ENCODE measurements around the gene ALG12.

Gene ALG12

DNA sequence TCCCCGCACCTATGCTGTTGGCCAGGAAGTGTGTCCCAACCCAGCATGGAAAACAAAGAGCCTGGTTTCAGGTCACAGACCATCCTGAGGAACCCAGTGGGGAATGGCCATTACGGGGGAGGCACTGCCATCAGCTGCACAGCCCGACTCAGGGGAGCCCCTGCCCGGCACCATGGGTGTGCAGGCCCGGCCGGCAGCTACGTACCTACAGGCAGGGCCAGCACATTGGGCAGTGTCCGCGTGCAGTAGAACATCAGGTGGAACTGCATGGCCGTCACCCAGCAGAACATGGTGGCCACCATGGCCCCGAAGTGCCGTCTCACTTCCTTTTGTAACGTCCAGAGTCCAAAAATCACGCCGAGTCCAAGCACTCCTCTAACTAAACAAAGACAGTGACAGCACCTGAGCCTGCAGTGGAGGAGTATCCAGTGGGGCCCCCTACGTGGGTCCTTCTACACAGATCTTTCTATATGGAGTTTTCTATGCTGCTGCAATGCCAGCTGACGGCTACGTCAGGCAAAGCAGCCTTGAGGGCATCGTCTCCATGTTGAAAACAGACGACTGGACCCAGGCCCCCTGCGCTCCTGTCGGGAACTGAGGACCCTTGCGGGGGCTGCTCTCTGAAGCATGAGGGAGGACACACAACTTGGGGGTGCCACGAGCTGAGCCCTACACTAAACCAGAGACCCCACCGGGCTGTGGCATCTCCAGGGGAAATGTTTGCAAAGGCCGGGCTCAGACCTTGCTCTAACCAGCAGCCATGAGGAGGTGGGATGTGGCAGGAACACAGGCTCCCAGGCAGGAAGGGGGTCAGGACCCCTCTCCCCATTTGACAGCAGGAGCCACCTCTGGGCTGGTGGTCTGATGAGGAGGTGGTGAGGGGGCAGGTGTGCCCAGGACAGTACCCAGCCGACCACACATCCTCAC is 7.7 kb downstream of the ALG12 start:
- DNase-seq, result no peak

DNA sequence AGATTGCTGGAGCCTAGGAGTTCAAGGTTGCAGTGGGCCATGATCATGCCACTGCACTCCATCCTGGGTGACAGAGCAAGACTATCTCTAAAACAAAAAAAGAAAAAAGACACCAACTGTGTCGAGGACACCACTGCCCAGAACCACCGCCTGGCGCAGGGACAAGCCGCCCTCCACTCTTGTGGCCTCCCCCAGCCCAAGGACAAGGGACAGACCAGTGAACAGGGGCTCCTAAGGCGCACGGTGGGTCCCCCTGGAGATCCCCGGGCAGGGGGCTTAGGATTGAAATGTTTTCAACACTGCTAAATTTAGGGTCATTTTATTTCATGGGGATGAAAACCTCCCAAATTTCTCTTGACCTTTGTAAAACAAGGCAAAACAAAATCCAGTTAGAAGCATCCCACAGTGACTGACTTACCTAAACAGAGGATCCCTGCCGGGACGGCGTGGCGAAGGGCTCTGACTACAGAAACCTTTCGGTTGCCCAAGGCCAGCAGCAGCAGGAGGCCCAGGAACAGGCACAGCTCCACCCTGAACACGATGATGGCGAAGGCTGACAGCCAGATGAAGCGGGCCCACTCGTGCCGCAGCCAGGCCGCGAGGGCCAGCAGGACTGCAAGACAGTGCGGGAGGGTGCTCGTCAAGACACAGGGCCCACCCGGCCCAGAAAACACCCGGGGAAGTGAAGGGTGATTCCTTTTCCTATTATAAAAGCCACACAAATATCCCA is 8.6 kb downstream of the ALG12 start:
- DNase-seq, result no peak

DNA sequence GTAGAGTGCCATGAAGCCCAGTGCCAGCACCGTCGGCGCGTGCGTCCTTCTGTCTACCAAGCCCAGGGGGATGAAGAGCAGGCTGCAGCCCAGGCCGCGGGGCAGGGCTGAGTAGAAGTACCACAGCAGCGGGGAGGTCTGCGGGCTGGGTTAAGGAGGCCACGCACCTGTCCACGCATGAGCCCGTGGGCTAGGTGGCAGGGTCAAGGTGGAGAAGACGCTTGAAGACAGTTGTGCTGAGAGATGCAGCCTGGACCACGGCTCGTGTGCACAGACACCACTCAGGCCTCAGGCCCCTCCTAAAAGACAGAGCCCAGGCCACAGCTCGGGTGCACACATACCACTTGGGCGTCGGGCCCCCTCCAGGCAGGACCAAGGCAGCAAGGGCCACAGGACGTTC is 10.4 kb downstream of the ALG12 start:
- no peak for DNase-seq

DNA sequence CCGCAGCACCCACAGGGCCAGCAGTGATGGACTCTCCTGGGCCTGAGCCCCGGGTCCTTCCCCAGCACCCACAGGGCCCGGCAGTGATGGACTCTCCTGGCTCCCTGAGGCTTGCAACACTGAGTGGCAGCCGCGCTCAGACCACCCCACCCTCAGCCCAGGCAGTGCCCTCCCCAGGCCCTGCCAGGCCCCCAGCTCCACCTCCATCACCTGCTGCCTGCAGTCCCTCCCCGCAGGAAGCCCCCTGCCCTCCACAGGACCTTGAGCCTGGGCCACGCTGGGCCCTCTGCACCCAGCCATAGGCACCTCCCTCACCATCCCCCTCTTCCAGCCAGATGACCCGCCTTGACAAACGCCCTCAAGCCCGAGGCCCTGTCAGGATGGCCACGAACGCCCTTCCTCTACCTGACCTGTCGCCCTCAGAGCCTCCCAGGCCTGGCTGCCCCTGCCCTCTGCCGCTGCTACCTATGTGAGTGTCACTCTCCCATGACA is 11.4 kb downstream of the ALG12 start:
- no peak for DNase-seq

DNA sequence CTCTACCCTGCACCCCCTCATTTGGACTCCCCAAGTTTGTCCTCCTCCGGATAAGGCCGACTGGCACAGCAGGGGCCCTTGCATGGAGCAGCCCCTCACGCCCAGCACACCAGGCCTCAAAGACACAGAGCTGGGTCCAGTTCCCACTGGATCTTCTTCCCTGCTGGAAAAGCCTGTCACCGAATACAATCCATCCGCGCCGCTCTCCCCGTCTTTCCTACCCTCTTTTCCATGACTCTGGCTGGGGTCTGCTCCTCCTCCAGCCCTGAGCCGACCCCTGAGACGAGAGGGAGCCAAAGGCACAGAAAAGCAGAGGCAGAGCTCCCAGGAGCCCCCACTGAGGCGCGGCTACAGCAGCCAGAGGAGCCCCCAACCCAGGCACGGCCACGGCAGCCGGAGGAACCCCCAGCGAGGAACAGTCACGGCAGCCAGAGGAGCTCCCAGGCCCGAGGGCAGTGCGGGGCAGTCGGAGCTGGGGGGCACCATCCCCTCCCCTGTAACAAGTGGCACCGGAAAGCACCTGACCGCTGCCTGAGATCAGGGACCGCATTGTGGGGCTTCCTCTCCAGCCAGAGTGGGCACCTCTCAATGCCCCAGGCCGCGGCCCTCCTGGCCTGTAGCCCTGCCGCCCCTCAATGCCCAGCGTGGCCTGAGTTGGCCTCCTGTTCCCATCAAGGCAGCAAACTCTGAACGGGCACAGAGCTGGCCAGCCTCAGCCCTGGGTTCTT is 12.0 kb downstream of the ALG12 start:
- no peak for DNase-seq

DNA sequence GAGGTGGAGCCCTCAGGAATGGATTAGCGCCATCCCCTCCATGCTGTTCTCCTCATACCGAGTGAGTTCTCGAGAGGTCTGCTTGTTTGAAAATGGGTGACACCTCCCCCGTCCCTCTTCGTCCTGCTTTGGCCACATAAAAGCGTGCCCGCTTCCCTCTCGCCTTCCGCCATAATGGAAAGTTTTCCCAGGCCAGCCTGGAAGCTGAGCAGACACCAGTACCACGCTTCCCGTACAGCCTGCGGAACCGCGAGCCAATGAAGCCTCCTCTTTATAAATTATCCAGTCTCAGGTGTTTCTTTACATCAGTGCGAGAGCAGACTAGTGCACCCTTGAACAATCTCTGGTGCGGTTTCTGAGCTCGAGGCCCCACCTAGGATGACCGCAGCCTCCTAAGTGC is 12.8 kb downstream of the ALG12 start:
- no peak for DNase-seq

DNA sequence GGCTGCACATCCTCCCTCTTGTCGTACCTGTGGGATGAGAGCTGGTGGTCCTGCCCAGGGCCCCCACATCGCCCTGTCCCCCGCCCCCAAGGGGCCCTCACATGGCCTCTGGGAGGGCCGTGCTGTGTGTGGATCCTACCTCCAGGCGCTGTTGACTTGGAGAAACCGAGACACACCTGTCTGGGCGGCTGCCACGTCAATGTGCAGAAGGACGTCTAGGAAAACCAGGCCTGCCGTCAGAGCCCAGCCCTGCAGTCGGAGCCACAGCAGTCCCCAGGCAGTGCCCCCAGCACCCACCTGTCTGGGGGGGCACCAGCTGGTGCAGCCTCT is 14.2 kb downstream of the ALG12 start:
- no peak for DNase-seq

DNA sequence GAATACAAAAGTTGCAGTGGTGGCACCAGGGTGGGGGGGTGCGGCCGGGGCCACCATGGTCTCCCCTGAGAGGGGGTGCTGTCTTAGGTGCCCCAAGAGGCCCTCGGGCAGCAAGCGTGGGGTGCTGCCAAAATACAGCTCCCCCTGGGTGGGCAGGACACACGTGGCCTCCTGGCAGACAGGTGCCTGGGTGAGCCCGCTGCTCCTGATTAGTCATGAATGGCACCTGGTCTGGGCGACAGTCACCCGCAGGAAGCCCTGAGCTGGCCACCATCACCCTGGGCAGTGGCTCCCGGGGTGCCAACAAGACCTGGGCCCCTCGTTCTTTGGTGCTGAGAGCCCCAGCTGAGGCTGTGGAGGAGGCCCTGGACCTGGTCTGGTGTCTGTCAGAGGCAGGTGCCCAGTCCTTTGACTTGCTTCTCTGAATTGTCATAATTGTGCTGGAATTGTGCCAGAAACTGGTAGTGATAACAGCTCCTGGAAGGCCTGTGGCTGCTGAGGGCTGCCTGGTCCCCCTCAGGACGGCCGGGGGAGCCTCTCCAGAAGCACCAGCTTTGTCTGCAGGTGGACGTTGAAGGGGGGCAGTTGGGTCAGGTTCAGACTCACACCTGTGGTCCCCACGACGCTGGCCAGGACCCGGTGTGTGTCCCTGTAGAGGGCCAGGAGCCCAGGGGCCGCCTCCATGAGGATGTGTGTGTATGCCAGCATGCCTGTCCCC is 14.8 kb downstream of the ALG12 start:
- DNase-seq, result peak; percentile 74

DNA sequence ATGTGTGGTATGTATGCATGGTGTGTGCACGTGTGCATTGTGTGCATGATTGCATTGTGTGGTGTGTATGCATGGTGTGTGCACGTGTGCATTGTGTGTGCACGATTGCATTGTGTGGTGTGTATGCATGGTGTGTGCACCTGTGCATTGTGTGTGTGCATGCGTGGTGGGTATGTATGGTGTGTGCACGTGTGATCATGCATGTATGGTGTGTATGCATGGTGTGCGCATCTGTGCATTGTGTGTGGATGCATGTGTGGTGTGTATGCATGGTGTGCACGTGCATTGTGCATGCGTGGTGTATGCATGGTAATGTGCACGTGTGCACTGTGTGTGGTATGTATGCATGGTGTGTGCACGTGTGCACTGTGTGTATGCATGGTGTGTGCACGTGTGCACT is 16.8 kb downstream of the ALG12 start:
- DNase-seq, result no peak

DNA sequence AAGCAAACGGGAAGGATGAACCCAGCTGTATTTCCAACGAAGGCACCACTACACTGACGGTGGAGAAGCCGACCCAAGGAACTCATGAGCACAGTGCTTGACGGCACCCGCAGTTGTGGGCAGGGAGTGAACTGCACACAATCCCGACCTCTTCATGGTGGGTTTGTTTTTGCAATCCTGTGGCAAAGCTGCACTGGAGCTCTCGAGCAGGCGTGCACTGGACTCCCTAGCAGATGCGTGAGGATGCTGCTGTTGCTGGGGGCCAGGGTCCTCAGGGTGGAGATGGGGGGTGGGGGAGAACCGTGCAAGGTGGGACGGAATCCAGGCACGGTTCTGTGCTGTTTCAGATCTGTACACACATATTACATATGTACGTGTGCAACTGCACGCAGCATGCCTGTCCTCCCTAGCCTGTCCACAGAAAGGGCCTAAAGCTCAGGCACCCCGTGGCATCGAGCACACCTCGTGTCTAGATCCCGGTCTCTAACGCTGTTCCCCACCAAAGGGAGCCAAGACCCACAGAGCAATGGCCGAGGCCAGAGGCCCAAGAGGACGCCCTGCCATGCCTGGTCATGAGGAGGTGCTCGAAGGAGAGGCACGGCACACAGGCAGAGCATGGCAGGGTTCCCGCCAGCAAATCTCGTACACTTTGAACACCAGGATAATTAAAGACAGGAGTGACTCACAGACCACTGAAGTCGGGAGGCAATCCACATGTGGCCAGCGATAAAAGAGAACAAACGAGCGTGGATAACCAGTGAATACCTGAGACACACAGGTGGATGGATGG is 17.6 kb downstream of the ALG12 start:
- no peak for DNase-seq

DNA sequence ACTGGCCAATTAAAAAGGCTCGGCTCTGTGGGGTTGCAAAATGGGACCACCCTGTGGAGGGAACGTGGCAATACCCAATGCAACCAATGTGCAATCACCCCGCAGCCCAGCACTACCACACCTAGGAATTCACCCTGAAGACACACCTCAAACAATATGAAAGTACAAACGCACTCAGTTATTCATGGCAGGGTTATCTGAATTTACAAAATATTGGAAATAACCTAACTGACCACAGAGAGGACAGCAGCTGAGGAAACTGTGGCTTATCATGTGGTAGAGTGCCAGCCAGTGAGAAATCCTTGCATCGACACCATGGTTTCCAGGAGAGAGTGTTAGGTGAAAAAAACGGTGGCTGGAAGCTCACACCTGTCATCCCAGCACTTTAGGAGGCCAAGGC is 18.7 kb downstream of the ALG12 start:
- no peak for DNase-seq

DNA sequence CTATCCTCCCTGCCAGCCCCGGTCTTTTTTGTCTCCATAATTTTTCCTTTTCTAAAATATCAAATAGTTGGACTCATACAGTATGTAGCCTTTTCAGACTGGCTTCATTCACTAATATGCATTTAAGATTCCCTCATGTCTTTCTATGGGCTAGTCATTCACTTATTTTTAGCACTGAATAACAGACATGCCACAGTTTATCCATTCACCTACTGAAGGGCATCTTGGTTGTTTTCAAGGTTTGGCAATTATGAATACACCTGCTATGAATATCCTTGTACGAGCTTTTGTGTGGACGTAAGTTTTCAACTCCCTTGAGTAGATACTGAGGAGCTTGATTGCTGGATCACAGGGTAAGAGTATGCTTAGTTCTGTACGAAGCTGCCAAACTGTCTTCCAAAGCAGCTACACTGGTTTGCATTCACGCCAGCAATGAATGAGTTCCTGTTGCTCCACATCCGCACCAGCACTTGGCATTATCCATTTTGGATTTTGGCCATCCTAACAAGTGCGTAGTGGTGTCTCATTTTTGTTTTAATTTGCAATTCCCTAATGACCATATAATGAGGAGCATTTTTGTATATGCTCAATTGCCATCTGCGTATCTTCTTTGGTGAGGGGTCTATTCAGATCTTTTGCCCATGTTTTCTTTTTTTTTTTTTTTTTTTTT is 21.1 kb downstream of the ALG12 start:
- DNase-seq, result no peak

DNA sequence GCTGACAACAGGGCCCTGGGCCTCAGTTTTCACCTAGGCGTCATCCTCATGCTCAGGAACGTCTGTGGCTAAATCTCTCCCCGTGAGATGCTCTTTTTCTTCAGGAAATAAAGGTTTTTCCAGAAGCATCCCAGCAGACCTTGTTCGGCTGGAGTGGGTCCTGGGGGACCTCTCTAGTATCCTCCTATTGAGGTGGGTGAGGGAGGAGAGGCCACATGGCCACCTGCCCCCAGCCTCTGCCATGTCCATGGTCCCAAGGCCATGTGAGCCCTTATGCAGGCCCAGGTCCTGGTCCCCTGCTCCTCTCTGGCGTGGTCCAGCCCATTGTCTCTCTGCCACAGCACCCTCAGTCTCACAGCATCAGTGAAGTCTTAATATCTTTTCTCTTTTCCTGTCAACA is 22.0 kb downstream of the ALG12 start:
- no peak for DNase-seq

DNA sequence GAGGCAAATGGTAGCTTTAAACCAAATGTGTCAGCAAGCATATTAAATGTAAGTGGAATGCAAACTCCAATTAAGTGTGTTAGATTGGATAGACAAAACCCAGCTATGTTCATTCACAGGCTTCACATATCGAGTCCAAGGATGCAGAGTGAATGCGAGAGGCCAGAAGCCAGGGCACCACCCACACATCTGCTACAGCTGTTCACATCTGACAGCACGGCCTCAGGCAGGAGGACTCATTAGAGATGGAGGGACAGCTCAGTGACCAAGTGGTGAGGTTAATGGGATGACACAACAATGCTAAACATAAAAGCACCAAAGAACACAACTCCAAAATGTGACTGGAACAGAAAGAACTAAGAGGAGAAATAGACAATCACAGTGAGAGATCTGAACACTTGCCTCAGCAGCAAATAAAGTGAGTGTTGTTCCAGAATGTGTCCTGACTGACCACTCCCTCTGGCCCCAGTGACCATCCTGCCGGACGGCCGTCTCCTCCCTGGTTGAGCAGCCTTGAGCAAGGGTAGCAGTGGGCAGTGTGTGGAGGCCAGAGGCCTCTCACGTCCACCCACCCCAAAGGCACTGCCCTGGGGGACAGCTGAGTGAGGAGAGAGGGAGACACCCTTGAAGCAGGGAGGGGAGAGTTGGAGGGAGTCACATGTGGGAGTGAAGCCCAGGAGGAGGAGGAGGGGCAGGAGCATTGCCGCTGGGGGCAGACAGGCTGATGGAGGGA is 23.8 kb downstream of the ALG12 start:
- no peak for DNase-seq

DNA sequence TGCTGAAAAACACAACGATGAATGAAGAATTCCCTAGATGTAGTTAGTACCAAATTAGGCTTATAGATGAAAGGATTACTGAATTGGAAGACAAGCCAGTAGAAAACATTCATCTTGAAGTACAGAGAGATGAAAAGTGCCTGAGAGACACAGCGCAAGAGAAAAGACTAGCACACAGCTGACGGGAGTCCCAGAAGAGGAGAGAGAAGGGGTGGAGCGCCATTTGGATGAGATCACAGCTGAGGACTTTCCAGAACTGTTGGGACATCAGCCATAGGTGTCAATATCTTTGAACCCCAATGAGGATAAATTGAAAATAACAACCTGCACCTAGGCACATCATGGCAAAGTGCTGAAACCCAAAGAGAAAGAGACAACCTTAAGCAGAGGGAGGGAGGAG is 25.2 kb downstream of the ALG12 start:
- DNase-seq, result no peak

DNA sequence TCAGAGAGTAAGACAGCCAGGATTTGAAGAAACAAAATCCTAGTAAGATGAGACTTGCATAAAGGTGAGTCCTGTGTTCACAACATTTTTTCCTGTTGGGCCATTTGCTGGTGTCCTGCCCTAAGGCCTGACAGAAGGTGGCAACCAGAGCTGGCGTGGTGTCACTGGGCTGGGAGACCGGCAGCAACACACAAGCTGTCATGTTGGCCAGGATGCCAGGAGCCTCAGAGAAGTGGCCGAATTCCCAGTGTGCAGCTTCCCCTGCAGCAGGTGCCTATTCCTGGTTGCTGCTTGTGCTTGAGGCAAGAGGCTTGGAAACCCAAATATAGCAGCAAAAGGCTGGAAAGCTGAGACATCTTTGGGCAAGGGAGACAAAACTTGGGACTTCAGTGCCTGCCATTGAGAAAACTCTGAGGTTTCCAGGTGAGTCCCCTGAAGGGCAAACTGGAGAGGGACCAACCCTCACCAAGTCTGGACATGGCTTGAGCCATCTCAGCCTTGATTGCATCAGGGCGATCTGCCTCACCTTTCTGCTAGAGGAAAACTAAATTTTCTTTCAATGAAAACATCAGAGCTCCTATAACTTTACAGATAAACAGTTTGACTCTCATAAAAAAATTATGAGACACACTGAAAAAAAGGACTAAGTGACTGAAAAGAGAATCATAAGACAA is 25.9 kb downstream of the ALG12 start:
- DNase-seq, result no peak

DNA sequence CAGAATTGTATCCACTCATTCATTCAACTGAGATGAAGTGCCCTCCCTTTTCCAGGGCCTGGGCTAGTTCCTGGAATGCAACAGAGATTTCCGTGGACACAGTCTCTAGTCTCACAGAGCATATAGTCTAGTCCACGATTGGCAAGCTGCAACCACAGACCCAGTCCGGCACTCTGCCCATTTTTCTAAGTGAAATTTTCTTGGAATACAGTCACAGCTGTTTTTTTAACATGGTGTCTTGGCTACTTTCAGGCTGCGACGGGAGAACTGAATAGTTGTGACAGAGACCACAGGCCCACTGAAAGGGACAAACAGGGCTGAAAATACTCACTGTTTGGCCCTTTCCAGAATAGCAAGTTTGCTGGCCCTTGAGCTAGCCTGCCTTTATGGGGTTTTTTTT is 29.2 kb downstream of the ALG12 start:
- DNase-seq, result no peak

DNA sequence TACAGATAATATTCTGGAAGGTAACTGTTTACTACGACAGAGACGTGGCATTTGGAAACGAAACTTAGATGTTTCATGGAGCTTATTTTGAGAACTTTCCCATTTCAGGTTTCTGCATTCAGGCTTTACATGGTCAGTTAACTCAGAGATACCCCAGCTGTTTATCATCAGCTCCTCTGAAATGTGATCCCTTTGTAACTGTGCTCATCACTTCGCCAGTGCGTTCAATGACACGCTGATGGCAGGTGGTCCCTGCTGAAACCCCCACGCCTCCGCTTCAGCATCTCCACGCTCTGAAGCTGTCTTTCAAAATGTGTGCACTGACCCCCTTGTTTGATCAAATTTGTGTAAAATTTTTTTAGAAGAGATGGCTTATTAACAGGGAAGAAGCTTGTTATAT is 30.5 kb downstream of the ALG12 start:
- no peak for DNase-seq

DNA sequence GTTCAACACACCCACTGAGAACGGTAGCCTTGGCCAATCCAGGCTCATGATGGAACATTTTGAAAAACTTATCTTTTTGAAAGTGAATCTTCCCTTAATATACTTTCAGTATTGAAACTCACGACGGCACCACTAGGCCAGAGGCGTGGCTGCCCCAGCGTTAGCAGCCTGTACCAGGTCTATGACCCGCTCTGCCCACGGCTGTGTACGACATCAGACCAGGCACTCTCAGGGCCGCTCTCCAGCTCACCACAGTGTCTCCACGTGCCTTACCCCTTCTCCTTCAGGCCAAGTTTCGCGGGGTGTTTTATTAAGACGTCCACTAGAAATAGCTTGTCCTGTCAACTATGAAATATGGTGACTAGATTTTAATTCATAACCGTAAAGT is 31.2 kb downstream of the ALG12 start:
- DNase-seq, result no peak

DNA sequence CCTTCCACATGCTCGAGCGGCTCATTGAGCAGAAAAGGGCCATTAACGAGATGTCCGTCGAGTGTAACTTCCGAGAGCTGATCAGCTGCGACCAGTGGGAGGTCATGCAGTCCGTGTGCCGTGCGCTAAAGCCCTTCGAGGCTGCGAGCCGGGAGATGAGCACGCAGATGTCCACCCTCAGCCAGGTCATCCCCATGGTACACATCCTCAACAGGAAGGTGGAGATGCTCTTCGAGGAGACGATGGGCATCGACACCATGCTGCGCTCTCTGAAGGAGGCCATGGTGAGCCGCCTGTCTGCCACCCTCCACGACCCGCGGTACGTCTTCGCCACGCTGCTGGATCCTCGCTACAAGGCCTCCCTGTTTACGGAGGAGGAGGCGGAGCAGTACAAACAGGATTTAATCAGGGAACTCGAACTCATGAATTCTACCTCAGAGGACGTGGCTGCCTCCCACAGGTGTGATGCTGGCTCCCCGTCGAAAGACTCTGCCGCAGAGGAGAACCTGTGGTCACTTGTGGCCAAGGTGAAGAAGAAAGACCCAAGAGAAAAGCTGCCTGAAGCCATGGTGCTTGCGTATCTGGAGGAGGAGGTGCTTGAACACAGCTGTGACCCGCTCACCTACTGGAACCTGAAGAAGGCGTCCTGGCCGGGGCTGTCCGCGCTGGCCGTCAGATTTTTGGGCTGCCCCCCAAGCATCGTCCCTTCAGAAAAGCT is 31.7 kb downstream of the ALG12 start:
- no peak for DNase-seq
